Stimulated activated CD4-positive, alpha-beta T cell treated with anti-CD3 and anti-CD28 coated beads, Interleukin-1b, Interleukin-23, amount 100 ng/mL, for 48 hours (primary cell): ENCODE data around the gene FAM241B.

Experiments
- DNase-seq: peaks from one replicate; pipeline ENCODE4 v3.0.0-alpha.2; 2020

The FAM241B gene

GRCh38 chr10:69668721-69669120 lies 38.7 kb downstream of the FAM241B start:
- DNase-seq, result no peak

DNA sequence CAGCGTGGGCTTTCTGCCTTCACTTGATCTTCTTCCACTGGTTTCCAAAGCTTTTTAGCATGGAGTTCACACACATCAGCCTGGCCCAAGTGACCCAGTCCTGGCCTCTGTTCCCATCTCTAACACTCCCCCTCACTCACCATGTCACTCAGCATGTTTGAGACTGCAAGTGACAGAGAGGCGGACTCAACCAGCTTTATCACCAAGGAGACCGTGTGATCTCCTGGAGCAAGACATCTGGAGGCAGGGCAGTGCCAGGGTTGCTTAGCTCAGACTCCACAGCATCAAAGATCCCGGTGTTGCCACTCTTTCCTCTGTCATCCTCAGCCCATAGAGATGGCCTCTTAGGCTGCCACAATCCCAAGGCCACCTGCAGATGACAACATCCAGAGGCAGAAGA lies 39.4 kb downstream of the FAM241B start:
- DNase-seq, result no peak

DNA sequence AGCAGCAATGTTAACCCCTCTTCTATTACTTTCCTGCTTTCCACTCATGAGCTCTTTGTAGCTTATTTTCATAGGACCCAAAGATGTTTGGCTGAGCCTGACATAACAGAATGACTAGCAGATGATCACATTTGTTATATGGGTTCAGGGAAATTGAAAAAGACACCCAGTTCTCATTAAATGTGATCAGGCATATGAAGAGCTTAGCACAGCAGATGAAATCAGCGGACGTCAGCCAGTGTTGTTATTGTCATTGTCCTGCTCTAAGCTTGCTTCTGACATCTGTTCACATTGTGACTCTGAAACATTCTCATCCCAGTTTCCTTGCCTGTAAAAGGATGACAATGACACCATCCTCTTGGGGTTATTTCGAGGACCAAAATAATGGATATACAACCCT lies 43.5 kb downstream of the FAM241B start:
- DNase-seq, result no peak

DNA sequence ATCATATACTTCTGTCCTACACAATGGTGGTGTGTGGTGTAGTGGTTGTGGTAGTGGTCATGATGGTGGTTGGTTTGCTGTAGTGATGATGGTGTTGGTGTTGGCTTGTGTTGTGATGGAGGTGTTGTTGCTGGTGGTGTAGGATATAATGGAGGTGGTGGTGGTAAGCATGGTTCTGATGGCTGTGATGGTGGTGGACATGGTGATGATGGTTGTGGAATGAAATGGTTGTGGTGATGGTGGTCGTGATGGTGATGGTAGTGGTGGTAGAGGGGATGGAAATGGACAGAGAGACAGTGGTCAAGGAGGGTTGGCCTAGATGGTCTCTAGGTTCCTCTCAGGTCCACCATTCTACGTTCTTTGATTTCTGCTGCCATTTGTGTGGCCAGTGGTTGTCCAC lies 44.7 kb downstream of the FAM241B start:
- DNase-seq, result no peak

GRCh38 chr10:69676301-69676700 lies 46.3 kb downstream of the FAM241B start:
- no peak for DNase-seq

GRCh38 chr10:69677985-69678654 lies 48.1 kb downstream of the FAM241B start:
- DNase-seq, result no peak

DNA sequence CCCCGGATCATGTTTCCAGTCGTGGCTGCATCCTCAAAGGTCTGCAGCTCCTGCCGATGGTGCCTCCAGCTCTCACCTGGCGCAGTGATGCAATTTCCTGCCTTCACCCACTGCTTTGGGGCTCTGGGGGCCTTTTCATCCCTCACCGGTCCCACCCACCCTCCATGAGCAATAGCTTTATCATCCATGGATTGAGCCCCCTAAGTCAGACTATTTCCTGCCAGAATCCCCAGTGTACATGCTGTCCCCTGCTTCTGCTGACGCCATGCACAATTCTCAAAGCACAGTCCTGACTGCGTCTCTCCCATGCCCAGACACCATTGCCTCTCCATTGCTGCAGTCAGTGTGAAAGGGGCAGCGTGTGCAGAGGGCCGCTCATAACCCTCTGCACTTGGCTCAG lies 49.7 kb downstream of the FAM241B start:
- no peak for DNase-seq

- DNase-seq, result no peak
These were observed 50.6 kb downstream of the FAM241B start for GRCh38 chr10:69680610-69681009.

GRCh38 chr10:69681436-69681835 lies 51.4 kb downstream of the FAM241B start:
- no peak for DNase-seq

GRCh38 chr10:69682955-69683474 lies 53.0 kb downstream of the FAM241B start:
- DNase-seq, result no peak
